ENCODE data around the gene KDM3A.

GRCh38 chr2:86468162-86469033 lies 27.2 kb downstream of the KDM3A start:
- TF ChIP-seq LEF1 (IDR thresholded peaks at IDR 0.05; ENCODE audit: borderline replicate concordance) (no peak), FOXM1 (IDR thresholded peaks at IDR 0.05; ENCODE audit: borderline replicate concordance) (no peak), SP1 (IDR thresholded peaks at IDR 0.05) (no peak), SUZ12 (IDR thresholded peaks at IDR 0.05) (no peak)

Data from HEK293T (cell line).